ENCODE data around the gene ACACB.

Gene ACACB

GRCh38 chr12:109296431-109296830, 180.0 kb downstream of the ACACB start:
- no peak for DNase-seq
- no peak for TF ChIP-seq CTCF (IDR thresholded peaks at IDR 0.05; ENCODE audit: low read depth, low read length)
- Histone ChIP-seq H3K27ac (no peak overlapping the region), H3K4me3 (ENCODE audit: low read depth, low read length) (no peak overlapping the region), H3K9me3 (ENCODE audit: severe bottlenecking) (no peaks in the 10 kb centered on the region), H3K36me3 (no peaks in the 10 kb centered on the region), H3K27me3 (ENCODE audit: insufficient read depth, low read depth, severe bottlenecking) (no peaks in the 10 kb centered on the region)

- no peak for DNase-seq
- Histone ChIP-seq H3K27ac (no peak overlapping the region), H3K36me3 (no peaks in the 10 kb centered on the region), H3K9me3 (ENCODE audit: severe bottlenecking) (no peaks in the 10 kb centered on the region), H3K4me3 (ENCODE audit: low read depth, low read length) (no peak overlapping the region), H3K27me3 (ENCODE audit: insufficient read depth, low read depth, severe bottlenecking) (no peaks in the 10 kb centered on the region)
- TF ChIP-seq CTCF (IDR thresholded peaks at IDR 0.05; ENCODE audit: low read depth, low read length), result no peak
These were observed 183.5 kb downstream of the ACACB start for GRCh38 chr12:109299849-109300248.

GRCh38 chr12:109301643-109302168, 185.3 kb downstream of the ACACB start:
- TF ChIP-seq CTCF (IDR thresholded peaks at IDR 0.05; ENCODE audit: low read depth, low read length), result no peak
- no peaks in the 10 kb centered on the region for H3K27me3 ChIP-seq (ENCODE audit: insufficient read depth, low read depth, severe bottlenecking)

GRCh38 chr12:109302358-109302757, 186.0 kb downstream of the ACACB start:
- Histone ChIP-seq H3K36me3 (no peaks in the 10 kb centered on the region), H3K9me3 (ENCODE audit: severe bottlenecking) (no peaks in the 10 kb centered on the region), H3K27ac (no peak overlapping the region), H3K4me3 (ENCODE audit: low read depth, low read length) (no peak overlapping the region), H3K27me3 (ENCODE audit: insufficient read depth, low read depth, severe bottlenecking) (no peaks in the 10 kb centered on the region)
- TF ChIP-seq CTCF (IDR thresholded peaks at IDR 0.05; ENCODE audit: low read depth, low read length), result 0 out of 2 replicates have a peak, but pooled peaks have one; percentile 13
- DNase-seq, result no peak

More at GRCh38 chr12:109301643-109302168, 185.3 kb downstream of the ACACB start:
- H3K4me3 ChIP-seq (ENCODE audit: low read depth, low read length), result no peak overlapping the region
- no peak overlapping the region for H3K27ac ChIP-seq
- DNase-seq, result no peak
- no peaks in the 10 kb centered on the region for H3K9me3 ChIP-seq (ENCODE audit: severe bottlenecking)
- no peaks in the 10 kb centered on the region for H3K36me3 ChIP-seq

GRCh38 chr12:109302770-109303169, 186.4 kb downstream of the ACACB start:
- TF ChIP-seq CTCF (IDR thresholded peaks at IDR 0.05; ENCODE audit: low read depth, low read length), result no peak
- H3K27ac ChIP-seq, result no peak overlapping the region
- H3K4me3 ChIP-seq (ENCODE audit: low read depth, low read length), result no peak overlapping the region
- no peaks in the 10 kb centered on the region for H3K27me3 ChIP-seq (ENCODE audit: insufficient read depth, low read depth, severe bottlenecking)
- H3K9me3 ChIP-seq (ENCODE audit: severe bottlenecking), result no peaks in the 10 kb centered on the region
- H3K36me3 ChIP-seq, result no peaks in the 10 kb centered on the region
- no peak for DNase-seq

- Histone ChIP-seq H3K27ac (no peak overlapping the region), H3K4me3 (ENCODE audit: low read depth, low read length) (no peak overlapping the region), H3K27me3 (ENCODE audit: insufficient read depth, low read depth, severe bottlenecking) (no peaks in the 10 kb centered on the region), H3K36me3 (no peaks in the 10 kb centered on the region), H3K9me3 (ENCODE audit: severe bottlenecking) (no peaks in the 10 kb centered on the region)
- no peak for TF ChIP-seq CTCF (IDR thresholded peaks at IDR 0.05; ENCODE audit: low read depth, low read length)
- DNase-seq, result no peak
These were observed 188.1 kb downstream of the ACACB start for GRCh38 chr12:109304485-109304884.

Data from WERI-Rb-1 (cell line).